GM19328 (cell line): ENCODE measurements around the gene KRTAP8-1.

Source experiments
- ATAC-seq: cut with Tn5 transposase; IDR thresholded peaks from one replicate; pipeline ENCODE4 v1.9.1; 2021; ENCODE audit warnings: mild to moderate bottlenecking, moderate library complexity; ENCODE audit not compliant: unreplicated experiment

KRTAP8-1 gene

GRCh38 chr21:30813174-30813573 lies at the start of gene KRTAP8-1:
TSS of gene KRTAP8-1 (minus strand) at chr21:30813274. CDS start at chr21:30813220, 54 bp downstream.
- no peak for ATAC-seq

DNA sequence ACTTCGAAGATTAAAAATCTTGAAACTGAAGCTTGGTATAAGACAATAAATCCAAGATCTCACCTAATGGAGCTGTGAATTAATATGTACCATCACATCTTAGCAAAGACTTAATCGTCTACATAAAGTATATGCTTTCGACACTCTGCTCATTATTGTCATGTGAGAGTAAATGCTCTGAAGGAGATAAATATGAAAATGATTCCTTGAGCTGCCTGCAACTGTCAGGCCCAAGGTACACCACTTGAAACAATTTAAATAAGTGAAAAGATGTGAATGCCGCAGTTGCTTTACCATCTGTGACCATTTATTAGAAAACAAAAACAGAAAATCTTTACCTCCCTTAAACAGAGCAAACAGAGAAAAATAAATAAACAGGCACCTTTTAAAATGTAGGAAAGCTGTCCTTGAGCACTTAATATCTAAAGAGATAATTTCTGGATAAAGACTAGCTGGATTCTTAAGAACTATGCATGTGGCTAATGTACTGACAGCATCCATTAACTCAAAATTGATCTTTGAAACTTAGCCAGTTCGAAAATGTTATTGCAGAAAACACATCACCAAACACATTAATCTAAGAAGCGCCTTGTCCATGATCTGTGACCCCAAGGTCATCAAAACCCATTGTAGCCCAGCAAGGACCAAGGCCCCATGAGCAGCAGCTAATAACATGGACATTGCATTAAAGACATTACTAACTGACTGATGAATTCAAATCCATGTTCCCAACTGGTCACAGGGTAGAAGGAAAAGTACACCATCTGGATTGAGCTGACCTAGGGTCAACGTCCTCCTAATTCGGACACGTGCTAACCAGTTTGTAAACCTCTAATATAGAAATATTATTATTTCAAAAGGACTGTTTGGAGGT lies 34.8 kb upstream of the KRTAP8-1 start:
- no peak for ATAC-seq

DNA sequence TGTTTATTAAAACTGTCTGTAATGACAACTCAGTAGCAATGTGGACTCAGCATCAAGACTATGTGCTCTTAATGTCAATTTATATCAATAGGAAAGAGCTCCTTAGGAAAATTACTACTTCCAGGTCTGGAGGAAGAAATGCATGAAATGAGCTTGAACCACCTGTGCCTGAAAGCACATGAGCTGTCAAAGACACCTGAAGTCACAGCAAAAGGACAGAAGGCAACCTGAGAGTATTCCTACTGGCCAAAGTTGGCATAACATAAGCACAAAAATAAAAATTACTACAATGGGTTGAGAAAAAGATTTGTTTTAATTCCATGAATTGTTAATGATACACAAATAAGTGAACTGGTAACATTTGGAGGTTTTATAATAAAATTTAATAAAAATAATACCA lies 29.9 kb upstream of the KRTAP8-1 start:
- ATAC-seq, result no peak

DNA sequence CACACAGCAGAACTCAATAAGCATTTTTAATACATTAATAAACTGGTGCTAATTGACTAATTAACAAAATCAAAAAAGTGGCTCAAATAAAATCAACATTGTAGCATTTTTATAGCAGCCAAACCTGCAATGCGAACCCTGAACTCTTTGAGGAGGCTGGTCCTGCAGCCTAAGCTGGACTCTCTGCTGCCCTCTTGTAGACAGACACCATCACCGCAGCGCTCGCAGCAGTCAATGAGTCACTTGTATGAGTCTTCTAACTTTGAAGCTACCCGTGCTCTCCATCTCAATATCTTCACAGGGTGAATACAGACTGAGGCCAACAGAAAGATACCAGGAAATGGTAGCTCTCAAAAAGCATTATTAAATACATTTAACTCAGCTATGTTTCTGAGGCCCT lies 26.2 kb upstream of the KRTAP8-1 start:
- no peak for ATAC-seq

DNA sequence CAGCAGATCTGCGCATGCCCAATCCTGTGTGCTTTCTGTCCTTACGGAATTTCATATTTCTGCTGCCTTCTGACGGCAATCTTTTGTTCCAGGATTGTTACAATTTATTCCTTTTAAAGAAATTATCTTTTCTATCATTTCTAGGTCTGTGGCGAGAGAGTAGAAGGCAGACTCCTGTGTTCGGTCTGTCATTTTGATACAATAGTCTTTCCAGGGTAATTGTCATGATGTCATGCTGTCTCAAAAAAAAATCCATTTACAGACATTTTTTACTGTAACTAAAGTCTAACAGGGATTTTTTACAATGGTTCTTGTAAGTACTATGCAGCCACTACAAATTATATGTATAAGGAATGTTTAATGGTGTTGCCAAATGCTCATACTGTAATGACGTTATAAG lies 25.5 kb upstream of the KRTAP8-1 start:
- ATAC-seq, result no peak

DNA sequence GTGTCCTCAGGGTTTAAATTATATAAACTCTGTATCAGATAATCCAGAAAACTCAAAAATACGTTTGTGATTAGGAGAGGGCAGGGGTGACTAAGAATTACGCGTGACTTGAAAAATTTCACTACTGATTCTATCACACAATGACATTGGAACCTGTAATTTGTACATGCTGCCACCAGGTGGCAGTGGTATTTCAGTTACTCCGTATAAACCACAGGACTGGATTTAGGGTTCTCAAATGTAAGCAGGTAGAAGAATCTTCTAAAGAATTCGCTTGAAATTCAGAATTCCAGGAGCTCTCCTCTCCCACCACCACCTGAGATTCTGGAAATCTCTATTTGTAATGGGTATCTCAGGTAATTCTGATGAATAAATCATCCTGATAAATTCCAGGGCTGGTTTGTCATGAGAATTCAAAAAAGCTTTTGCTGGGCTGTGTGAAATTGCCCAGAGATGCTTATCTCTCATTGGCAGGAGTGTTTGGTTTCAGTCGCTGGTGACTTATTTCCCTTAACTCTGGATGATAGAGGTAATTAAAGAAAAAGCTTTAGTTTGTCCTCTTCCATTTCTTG lies 18.2 kb upstream of the KRTAP8-1 start:
- ATAC-seq, result no peak

GRCh38 chr21:30829659-30830058 lies 16.6 kb upstream of the KRTAP8-1 start, which contains the start of gene KRTAP7-1:
TSS of gene KRTAP7-1 (minus strand) at chr21:30829759. CDS start at chr21:30829698, 61 bp downstream.
- no peak for ATAC-seq

GRCh38 chr21:30818837-30819610 lies 6.0 kb upstream of the KRTAP8-1 start:
- ATAC-seq, result no peak

DNA sequence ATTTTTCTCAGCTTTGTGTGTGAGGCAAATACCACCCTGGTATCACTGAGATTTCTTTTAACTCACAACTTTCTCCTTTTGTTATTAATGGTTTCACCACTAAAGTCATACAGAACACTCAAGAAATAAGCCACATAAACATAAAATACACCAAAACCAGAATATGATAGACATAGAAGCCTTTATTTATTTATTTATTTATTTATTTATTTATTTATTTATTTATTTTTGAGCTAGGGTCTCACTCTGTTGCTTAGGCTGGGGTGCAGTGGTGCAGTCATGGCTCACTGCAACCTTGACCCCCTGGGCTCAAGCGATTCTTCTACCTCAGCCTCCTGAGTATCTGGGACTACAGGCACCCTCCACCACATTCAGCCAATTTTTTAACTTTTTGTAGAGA lies 12.5 kb downstream of the KRTAP8-1 start:
- no peak for ATAC-seq

GRCh38 chr21:30793581-30794314 lies 19.3 kb downstream of the KRTAP8-1 start:
- no peak for ATAC-seq

DNA sequence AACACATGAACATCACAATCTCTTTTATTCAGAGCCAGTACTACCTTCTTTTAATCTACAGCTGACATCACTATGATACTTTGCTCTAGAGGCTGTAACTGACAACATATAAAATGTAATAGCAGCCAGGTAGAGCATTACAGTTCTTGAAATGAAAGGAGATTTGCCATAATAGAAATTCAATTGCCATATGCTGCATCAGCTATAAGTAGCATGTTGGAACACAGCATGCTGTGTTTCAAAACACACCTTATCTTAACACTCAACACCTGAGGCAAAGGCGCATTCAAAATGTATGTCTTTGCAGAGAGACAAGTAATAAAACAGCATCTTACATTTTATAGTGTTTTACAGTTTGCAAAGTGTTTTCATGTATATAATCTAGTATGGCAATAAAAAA lies 33.8 kb downstream of the KRTAP8-1 start:
- no peak for ATAC-seq

GRCh38 chr21:30769724-30770431 lies 43.2 kb downstream of the KRTAP8-1 start:
- ATAC-seq, result no peak
